GM18873 (cell line): ENCODE measurements around the gene GREM1.

Experiments
- ATAC-seq: cut with Tn5 transposase; IDR thresholded peaks from one replicate; pipeline ENCODE4 v1.9.1; 2021; ENCODE audit warnings: mild to moderate bottlenecking, moderate library complexity, moderate number of reproducible peaks; ENCODE audit not compliant: unreplicated experiment, low FRiP score

Gene GREM1

DNA sequence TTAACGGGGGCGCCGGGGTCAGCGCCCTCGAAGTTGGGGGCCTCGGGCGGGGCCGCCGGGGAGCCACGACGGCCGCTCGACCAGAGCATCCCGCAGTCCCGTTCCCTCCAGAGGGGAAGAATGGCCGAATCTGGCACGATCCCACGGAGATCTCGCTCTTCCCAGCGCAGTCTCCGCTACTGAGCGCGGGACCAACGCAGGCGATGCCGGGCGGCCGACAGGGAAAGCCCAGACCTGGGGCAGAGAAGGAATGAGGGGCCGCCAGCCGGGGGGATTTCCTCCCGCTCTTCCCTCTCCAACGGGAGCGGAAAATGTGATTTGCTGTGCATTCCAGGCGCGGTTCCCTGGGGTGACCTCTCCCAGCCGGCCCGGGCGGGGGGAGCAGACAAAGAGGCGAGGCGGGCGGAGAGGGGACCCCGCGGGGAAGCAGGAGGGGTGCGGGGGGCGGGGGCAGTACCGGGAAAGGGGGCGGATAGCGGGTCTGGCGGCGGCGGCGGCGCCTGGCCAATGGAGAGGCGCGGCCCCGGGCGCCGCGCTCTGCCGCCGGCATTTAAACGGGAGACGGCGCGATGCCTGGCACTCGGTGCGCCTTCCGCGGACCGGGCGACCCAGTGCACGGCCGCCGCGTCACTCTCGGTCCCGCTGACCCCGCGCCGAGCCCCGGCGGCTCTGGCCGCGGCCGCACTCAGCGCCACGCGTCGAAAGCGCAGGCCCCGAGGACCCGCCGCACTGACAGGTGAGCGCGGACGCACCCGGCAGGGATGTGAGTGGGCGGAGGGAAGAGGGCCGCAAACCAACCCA, at the start of gene GREM1:
Gene GREM1, plus strand, starts transcription at position 579 of the 801 bp plus-strand sequence. CDS start 12,687 bp downstream, outside the sequence.
- ATAC-seq, result no peak

GRCh38 chr15:32668942-32669341, 48.9 kb upstream of the GREM1 start:
- ATAC-seq, result no peak

DNA sequence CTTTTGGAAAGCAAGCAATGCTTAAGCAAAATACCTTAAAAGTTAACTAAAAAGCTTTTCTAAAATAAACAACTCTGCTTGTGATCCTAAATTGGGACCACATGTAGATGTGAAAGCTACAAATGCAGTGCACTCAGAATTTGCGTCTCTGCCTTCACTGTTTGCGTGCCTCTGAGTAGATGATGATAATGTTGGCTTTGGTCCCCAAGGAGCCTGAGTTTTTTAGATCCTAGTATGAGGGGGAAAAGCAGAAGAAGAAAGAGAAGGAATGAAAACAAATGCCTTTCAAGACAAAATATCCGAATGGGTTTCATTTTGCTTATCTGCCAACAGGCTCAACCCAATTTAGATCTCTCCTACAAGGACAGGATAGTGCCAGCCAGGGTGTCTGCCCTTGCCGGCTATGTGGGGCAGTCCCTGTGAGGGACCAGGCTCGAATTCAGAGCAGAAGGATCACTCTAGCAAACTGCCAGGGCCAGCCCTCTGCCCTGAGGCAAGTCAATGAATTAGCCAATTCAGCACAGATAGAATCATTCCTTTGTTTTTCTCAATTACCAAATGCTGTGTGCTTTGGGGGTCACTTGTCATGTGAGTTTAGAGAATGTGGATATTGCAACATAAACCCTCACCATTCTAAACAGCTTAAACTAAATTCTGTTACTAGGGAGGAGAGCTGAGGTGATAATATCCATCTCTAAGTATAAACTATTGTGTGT, 47.8 kb upstream of the GREM1 start:
- ATAC-seq, result no peak

GRCh38 chr15:32670623-32671022, 47.2 kb upstream of the GREM1 start:
- ATAC-seq, result no peak

DNA sequence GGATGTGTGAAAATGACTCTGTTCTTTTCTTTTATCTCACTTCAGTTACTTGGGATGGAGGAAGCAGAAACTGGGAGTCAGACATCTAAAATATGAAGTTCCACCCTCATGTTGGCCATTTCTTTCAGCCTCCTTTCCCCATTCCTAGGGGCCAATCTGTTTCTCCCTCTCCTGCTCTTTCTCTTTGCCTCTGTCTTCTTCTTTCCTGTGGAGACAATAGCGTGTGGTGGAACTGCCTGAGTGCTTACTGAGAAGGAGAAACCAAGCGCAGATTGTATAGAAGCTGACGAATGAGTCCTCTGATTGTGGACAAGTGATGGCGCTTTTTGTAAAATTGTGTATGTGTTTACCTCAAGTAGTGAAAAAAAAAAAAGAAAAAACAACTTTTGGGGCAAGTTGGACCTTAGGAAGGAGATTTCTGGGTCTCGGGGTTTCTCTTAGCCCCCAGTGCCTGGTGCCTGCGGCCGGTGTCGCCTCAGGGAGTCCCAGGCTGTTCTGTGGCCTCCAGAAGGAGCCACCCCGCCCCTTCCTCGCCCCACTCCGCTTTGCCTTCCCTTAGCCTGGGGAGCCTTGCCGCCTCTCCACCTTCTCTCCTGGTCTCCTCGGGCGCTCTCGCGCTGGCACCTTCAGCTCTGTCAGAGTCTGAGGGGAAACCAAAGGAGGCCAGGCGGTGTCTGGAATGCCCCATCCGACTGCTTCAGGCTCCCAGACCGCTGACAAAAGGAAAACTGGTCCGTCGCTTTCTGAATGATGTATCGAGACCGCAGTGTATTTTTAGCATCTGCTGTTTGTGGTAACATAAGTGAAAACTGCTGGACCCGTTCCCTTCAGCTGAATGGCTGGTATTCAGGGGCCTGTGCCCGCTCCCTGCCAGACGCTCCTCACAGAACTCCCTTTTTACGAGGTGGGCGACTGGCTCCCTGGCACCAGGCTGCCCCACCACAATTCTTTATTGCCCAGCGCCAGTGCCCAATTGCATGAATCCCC, 46.2 kb upstream of the GREM1 start:
- ATAC-seq, result no peak

- ATAC-seq, result no peak
Observed at GRCh38 chr15:32674681-32675080, 43.1 kb upstream of the GREM1 start.

DNA sequence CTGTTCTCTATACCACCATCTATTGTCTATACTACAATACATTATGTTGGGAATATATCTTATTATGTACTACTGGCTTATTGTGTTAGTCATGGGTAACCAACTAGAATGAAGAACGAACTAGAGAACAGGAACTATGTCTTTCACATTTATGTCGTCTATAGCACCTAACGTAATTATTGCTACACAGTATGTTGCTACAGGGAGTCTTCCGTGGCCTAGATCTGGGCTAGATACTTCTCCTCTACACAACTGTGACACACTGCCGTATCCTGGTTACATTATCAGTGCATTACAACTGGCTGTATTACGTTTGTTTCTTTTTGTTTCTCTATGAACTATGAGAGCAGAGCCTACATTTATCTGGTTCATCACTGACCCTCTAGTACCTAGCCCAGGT, 42.3 kb upstream of the GREM1 start:
- ATAC-seq, result no peak

- ATAC-seq, result no peak
Observed at GRCh38 chr15:32676169-32676568, 41.6 kb upstream of the GREM1 start.

DNA sequence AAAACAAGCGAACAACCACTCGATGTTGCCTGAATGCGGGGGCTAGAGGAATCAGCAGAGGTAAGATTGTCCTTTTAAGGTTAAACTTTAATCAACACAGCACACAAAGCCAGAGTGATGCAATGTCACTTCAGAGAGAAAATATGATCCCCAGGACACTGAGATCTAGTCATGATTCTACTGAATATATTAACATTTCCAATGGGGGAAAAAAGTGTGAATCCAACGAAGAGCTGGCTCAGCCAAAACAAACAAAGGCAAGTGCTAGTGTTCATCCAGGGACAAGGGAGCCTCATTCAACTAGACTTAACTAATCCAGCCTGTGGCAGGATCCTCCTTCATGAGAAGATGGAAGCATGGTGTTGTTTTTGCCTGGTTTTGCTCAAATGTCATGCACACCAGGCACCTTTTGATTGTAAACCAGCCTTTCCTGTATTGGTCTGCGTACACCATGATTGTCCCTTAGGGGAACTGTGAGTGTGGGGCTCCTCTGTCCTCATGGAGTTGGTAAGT, 40.5 kb upstream of the GREM1 start:
- ATAC-seq, result no peak

GRCh38 chr15:32679298-32679690, 38.5 kb upstream of the GREM1 start:
- ATAC-seq, result no peak

GRCh38 chr15:32682569-32682968, 35.2 kb upstream of the GREM1 start:
- no peak for ATAC-seq

DNA sequence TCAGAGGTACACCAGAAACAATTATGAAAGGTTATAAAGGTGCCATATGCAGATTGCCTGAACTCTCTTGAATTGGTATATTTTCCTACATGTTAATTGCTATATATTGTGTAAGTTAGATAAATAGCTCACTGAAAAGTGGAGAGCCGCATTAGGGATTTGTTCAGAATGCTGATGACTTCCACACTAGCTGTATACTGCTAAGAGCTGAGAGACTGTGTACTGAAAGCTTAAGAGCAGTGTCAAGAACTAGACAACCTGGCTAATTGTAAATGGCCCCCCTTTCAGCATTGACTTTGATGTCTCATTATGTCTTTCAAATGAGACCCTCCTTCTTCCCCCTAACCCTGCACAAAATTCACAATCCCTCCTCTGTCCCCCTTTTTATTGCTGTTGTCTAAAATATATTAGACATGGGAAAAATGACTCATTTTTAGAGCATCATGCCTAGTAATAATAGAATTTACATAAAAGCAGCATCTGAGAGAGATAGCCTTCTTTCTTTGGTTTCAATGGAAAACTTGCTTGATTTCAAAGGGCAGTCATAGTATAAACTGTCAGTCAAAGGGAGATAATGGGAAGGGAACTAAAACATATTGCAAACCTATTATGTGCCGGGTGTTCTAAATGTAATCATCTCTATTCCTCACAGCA, 34.7 kb upstream of the GREM1 start:
- ATAC-seq, result no peak

- ATAC-seq, result no peak
Observed at GRCh38 chr15:32683906-32684584, 33.8 kb upstream of the GREM1 start.

GRCh38 chr15:32685576-32685975, 32.2 kb upstream of the GREM1 start:
- no peak for ATAC-seq

DNA sequence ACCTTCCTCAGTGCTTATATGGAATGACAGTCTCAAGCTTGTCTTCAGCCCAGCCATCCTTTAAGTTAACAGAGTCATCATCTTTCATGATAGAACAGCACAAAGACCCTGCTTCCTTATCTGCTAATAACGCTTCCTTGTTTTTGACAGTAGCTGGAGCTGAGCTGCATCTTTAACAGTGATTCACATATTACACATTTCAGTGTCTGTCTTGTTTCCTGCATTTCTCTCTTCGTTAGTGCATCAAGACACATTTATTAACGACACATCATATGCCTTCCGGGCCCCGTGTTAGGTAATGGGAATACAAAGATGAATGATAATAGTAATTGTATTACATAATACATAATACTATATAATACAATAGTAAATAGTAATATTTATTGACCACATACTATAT, 30.2 kb upstream of the GREM1 start:
- no peak for ATAC-seq

GRCh38 chr15:32688151-32688639, 29.6 kb upstream of the GREM1 start:
- no peak for ATAC-seq

DNA sequence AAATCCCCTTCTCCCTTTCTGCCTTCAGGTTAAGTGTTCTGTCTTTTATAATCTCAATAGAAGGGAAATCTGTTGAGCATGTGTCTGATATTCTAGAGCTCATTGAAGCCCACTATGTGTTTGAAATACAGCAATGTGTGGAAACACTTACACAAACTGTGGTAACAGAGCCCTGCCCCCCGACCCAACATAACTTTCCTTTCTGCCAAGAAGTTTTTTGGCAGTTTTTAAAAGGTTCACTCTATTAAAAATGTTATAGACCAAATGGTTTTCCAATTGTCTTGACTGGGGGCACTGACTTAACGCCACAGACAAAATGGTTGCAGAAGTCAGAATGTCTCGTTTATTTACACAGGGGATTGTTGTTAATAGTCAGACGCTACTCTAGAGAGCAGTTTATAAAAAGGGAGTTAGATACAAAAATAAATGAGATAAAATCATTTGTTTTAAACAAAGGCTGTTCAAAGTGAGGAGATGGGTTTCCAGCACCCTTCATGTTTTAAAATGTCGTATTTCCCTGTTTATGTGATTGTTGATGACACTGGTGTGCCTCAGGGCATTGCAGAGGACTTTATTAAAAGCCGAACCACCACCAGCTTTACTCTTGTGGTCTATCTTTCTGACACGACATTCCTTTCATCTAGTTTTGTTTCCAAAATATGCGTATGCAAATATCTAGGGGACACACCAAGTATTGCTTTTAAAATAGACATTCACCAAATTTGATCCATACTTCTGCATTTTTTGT, 26.7 kb upstream of the GREM1 start:
- no peak for ATAC-seq

- ATAC-seq, result no peak
Observed at GRCh38 chr15:32691689-32692038, 26.1 kb upstream of the GREM1 start.

DNA sequence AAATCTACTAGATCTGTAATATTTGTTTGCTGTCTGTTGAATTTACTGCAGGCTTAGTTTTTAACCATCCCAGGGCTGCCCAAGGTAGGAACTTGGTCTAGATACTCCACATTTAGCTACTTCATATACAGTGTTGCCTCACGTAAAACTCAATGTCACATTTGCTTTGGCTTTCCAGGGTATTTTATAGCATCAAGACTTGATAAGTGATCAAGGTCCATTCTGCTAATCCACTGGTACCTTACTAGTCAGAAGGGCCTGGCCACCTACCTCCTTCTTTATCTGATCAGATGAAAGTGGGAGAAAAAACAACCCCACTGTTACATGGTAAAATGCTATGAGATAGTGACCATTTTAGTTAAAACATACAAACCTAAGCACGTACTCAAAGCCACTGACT, 25.5 kb upstream of the GREM1 start:
- no peak for ATAC-seq
